ENCODE results near the gene HSF4. TPM values are rescaled to one million over a fixed set of nuclear protein-coding genes. Genes with fewer than 3 reads are reported as not detected.

The HSF4 gene
- total RNA-seq, 1 experiment from 2014 or later = 38.6 TPM

- intact Hi-C loops (cut with micrococcal nuclease; ENCODE audit: unreplicated experiment) = no loop called here
- in situ Hi-C loops (cut with HindIII; ENCODE audit: low pct_unique_long_range_greater_than_20kb, low sequenced_read_pairs) = no loop called here
These were observed 10.2 kb downstream of the HSF4 start for GRCh38 chr16:67174706-67175231.

GRCh38 chr16:67176662-67177061, 12.1 kb downstream of the HSF4 start:
- Histone ChIP-seq H3K9me3 (ENCODE audit: control insufficient read depth, insufficient read depth, low read depth, low read length) (no peaks in the 10 kb centered on the region), H3K27ac (ENCODE audit: low read length) (no peak overlapping the region), H3K4me3 (ENCODE audit: low read depth in 2 of 2, low read length in 2 of 2) (no peak overlapping the region), H3K4me1 (ENCODE audit: control insufficient read depth, insufficient read depth, low read length) (0 out of 2 replicates have a peak, but pooled peaks cover 4% of the 10 kb centered on the region), H3K27me3 (ENCODE audit: control insufficient read depth, insufficient read depth, low read length) (no peaks in the 10 kb centered on the region), H3K36me3 (ENCODE audit: control insufficient read depth, insufficient read depth, low read length) (no peaks in the 10 kb centered on the region; the same call in 1 of the 2 replicates)
- ChIA-PET POLR2A (interaction anchor here (0.6 kb wide), 1 partner anchor 57 kb away, joined by 14 read pairs; no protein-coding TSS in a partner anchor), CTCF (no interaction called here)
- ATAC-seq (no peak), DNase-seq (ENCODE audit: low read depth, low spot score) (no peak)
- no peak for TF ChIP-seq CTCF (IDR thresholded peaks at IDR 0.05)
- TF ChIP-seq REST (IDR thresholded peaks at IDR 0.05; ENCODE audit: insufficient read depth in 1 of 2, low read depth in 2 of 2, low read length in 1 of 2) = no peak
- TF ChIP-seq POLR2AphosphoS5 (IDR thresholded peaks at IDR 0.05; ENCODE audit: low read depth, low read length) = 0 out of 2 replicates have a peak, but pooled peaks have one; percentile 27
- no peak for TF ChIP-seq SIN3A (IDR thresholded peaks at IDR 0.05; ENCODE audit: borderline replicate concordance, insufficient read depth, low read depth, low read length)
- no peak for TF ChIP-seq TCF7L2 (IDR thresholded peaks at IDR 0.05; ENCODE audit: low read depth, low read length)
- in situ Hi-C loops (cut with HindIII; ENCODE audit: low pct_unique_long_range_greater_than_20kb, low sequenced_read_pairs) (no loop called here), intact Hi-C loops (cut with micrococcal nuclease; ENCODE audit: unreplicated experiment) (no loop called here)
- no TSS peak for BruUV-seq (replicated peaks)

More at GRCh38 chr16:67174706-67175231, 10.2 kb downstream of the HSF4 start:
- Histone ChIP-seq H3K4me1 (ENCODE audit: control insufficient read depth, insufficient read depth, low read length) (peaks cover 14% of the 10 kb centered on the region), H3K27me3 (ENCODE audit: control insufficient read depth, insufficient read depth, low read length) (no peaks in the 10 kb centered on the region), H3K9me3 (ENCODE audit: control insufficient read depth, insufficient read depth, low read depth, low read length) (no peaks in the 10 kb centered on the region), H3K27ac (ENCODE audit: low read length) (peak overlapping the region; percentile 18), H3K36me3 (ENCODE audit: control insufficient read depth, insufficient read depth, low read length) (no peaks in the 10 kb centered on the region; the same call in 1 of the 2 replicates), H3K4me3 (ENCODE audit: low read depth in 2 of 2, low read length in 2 of 2) (peak overlapping the region; percentile 51 to 64)
- no TSS peak for BruUV-seq (replicated peaks)
- DNase-seq (ENCODE audit: low read depth, low spot score) (no peak), ATAC-seq (no peak)
- TF ChIP-seq POLR2AphosphoS5 (IDR thresholded peaks at IDR 0.05; ENCODE audit: low read depth, low read length) (no peak), CTCF (IDR thresholded peaks at IDR 0.05) (no peak), SIN3A (IDR thresholded peaks at IDR 0.05; ENCODE audit: borderline replicate concordance, insufficient read depth, low read depth, low read length) (no peak), TCF7L2 (IDR thresholded peaks at IDR 0.05; ENCODE audit: low read depth, low read length) (no peak), REST (IDR thresholded peaks at IDR 0.05; ENCODE audit: insufficient read depth in 1 of 2, low read depth in 2 of 2, low read length in 1 of 2) (no peak)
- ChIA-PET CTCF (no interaction called here), POLR2A (interaction anchor here (0.5 kb wide), 1 partner anchor 21 kb away, joined by 8 read pairs; no protein-coding TSS in a partner anchor)

All from Panc1 (cell line).